ENCODE results near the gene KRT81. TPM values are rescaled to one million over a fixed set of nuclear protein-coding genes. Genes with fewer than 3 reads are reported as not detected.
"Not testable (repeated sequence)": the region's sequence is repeated elsewhere in the genome, so short reads cannot be mapped to it uniquely, and the experiment has no call there.

KRT81 gene
- total RNA-seq, 1 experiment from 2014 or later, result 10.8 TPM

DNA sequence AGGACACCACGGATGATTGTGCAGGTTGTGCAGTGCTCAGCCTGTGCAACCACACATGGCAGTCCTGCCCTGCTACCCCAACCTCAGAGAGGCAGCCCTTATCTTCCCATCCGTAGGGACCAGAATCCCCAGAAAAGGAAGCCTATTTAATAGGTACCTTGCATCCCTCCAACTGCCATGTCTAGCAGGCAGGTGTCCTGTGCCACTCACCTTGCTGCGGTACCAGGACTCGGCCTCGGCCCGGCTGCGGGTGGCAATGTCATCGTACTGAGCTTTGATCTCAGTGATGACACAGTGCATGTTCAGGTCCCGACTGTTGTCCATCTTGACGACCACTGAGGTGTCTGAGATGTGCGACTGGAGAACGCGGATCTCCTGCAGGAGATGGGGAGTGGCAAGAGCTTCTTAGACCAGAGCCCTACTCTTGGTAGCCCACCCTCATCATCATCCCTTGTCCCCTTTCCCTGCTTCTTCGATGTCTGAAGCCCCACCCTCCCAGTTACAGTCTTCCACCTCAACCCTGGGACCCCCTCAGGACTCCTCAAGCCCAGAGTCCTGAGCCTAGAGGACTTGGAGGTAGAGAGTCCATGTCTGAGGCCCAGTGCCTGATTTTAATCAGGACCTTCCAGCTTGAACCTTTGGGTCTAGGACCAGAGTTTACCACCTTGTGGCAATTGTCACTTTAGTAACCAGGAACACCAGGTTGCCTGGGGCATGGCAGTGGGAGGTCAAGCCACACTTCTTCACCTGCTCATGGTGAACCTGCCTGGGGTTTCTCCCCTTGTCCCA, 37.7 kb downstream of the KRT81 start:
- no peak for DNase-seq (ENCODE audit: low spot score)

DNA sequence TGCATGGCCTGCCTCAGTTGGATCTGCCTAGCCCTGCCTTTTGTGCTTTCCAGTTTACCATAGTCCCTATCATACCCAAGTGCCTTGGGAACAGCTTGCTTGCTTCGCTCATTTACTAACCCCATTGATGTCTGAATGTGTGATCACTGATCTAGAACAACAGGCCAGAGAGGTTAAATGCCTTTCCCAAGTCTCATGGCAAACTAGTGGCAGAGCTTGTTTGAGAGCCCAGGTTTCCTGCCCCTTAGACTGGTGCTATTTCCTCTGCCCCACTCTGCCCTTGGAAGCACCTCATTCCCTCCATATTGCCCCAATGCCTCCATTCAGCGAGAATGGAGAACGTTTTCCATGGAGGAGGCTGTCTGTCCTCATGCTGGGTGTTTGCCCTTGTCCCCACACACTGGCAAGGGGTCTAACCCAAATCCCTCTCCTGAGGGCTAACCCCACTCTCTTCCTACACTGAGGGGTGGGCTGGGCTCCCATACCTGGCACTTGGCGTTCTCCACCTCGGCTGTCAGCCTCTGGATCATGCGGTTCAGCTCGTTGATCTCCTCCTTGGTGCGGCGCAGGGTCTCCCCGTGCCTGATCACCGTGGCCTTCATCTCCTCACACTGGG, 38.5 kb downstream of the KRT81 start:
- no peak for DNase-seq (ENCODE audit: low spot score)

DNA sequence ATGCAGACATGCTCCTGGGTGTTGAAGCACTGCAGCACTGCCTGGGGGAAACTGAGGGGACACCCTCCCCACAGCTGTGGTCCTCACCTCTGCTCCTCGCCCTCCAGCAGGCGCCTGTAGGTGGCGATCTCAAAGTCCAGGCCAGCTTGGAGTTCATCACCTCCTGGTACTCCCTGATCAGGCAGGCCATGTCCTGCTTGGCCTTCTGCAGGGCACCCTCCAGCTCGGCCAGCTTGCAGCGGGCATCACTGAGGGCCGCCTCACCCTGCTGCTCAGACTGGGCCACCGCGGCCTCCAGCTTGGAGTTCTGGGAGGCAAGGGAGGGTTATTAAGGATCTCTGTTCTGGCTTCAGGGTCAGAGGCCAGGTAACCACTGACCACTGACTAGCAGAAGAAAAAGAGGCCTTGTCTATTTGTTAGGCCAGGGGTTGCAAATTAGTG, 39.1 kb downstream of the KRT81 start:
- DNase-seq (ENCODE audit: low spot score), result not testable (repeated sequence)

DNA sequence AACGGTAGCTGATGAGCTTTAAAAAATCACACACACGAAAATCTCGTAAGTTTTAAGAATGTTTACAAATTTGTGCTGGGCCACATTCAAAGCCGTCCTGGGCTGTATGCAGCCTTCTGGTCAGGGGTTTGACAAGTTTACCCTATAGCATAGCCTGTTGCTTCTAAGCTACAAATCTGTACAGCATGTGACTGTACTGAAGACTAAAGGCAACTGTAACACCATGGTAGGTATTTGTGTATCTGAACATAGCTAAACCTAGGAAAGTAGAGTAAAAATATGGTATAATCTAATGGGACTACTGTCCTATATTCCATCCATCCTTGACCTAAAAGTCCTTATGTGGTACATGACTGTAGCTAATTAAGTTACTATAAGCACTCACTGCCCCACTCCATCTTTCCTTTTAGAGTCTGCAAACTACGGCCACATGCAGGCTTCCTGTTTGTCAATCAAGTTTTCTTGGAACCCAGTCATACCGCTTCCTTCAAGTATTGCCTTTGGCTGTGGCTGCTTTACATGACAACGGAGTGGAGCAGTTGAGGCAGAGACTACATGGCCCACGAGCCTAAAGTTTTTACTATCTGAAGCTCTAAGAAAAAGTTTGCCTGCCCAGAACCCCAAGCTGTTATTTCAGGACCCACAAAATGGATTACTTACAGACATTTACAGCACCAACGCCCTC, 39.8 kb downstream of the KRT81 start:
- DNase-seq (ENCODE audit: low spot score), result no peak

DNA sequence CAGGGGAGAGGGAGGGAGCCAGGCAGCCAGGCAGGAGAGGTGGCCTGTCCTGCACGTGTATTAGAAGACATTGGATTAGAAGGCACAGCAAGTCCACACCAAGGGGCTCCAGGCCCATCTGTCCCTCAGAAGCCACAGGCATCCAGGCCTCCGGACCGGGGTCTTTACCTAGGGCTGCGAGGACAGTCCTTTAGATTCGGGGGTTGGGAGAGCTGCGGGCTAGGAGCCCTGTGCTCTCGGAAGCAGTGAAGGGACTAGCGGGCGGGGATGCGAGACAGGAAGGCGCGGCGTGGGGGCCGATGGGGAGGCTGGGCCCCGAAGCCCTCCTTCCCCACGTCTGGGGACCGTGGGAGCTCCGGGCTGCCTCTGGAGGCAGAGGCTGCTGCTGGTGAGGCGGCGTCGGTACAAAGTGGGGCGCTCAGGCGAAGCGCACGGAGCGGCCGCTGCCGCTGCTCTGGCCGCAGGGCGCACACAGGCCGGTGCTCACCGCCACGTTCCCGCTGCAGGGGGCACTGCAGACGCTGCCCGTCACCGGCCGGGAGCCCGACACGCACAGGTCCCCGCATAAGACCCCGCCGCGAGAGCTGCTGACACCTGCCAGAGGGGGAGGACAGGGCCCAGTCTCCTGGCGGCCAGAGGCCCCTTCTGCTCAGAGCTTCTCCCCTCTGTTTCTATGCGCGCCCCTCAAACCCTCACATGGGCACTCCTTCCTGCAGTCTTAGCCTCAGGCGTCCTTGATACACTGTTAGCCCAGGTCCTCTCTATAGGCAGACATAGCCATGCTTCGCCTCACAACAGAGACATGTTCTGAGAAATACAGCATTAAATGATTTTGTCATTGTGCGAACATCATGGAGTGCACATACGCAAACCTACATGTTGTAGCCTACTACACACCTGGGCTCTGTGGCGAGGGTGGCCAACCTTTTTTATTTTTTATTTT, 41.0 kb downstream of the KRT81 start:
- DNase-seq (ENCODE audit: low spot score), result no peak

DNA sequence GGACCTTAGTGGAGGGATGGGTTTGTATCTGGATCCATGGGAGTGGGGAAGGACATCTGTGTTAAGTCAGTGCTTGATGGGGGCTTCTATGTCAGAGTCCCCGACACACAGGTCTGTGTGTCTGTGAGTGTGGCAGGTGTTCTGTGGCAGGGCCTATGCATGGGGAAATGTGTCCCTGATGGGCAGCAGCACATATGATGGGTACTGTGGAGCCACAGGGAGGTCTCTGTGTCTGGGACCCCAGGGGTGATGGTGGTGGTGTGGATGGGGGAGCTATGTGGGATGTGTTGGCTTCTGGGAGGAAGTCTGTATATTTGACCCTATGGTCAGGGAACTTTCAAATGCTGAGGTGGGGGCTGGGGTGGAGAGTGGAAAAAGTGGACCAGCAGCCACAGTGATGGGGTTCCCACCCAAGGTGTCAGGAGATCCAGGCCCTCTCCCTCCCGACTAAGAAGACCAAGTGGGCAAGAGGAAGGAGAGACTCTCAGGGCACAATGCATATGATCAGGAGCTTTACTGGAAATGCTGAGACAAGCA, 41.8 kb downstream of the KRT81 start:
- DNase-seq (ENCODE audit: low spot score), result no peak

DNA sequence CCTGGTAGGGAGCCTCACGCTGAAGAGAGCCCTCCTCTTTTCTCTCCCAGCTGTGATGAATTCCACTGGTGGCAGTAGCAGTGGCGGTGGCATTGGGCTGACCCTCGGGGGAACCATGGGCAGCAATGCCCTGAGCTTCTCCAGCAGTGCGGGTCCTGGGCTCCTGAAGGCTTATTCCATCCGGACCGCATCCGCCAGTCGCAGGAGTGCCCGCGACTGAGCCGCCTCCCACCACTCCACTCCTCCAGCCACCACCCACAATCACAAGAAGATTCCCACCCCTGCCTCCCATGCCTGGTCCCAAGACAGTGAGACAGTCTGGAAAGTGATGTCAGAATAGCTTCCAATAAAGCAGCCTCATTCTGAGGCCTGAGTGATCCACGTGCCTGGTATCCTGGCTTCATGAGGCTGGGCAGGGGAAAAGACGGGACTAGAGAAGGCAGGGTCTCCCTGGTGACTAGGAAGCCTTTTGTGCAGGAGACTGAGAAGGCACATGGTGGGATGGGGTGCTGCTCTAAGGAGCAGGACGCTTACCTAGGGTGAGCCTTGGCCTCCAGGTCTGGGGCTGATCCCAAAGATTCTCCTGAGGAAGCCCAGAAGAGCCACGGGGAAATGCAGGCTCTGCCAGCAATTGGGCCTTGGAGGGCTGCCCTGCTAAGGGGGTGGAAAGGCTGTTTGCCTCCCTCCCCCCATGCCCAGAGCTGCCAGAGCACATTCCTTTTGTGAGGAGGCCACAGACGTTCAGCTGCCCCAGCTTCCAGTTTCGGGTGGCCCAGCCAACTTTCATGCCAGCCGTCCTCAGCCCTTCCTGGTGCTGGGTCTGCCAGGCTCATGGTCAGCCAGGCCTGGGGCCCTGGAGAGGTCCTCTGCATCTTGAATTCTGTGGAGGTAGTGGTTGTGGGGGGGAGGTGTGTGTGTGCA, 42.5 kb downstream of the KRT81 start:
- DNase-seq (ENCODE audit: low spot score), result no peak

DNA sequence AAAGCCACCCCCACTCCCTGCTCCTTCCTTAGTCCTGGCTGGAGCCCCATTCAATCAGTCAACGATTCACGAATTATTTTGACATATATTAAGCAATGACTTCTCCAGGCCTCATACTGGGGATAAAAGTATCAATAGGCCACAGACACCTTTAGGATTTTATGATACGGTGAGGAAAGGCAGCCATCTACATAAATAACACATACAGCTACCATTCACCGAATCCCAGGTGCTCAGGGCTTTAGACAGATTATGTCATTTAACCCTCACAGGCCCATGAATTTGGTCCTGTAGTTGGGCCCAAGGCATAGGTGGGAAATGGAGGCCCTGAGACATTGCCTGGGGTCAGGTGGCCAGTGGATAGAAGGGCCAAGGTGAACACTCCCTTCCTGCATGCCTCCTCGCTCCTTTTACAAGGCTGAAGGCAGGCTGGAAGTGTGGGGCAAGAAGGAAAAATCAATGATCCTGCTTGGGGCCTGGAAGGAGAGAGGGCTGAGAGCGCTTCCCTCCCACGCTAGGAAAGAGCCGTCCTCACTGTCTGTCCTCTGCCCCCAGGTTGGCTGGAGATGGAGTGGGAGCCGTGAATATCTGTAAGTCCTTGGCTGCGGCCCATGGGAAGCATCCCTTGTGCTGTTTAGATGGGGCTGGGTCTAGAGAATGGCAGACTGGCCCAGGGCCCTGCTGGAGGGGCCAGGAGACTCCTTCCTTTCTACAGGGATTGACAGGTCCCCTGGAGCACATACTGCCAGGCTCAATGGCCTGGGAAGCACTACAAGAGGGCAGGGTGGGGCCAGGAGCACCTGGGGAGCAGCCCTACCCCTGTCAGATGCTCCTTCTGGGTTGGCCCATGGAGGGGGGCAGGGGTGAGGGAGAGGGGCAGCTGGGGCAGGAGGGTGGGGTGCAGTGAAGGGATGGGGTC, 43.5 kb downstream of the KRT81 start:
- no peak for DNase-seq (ENCODE audit: low spot score)

DNA sequence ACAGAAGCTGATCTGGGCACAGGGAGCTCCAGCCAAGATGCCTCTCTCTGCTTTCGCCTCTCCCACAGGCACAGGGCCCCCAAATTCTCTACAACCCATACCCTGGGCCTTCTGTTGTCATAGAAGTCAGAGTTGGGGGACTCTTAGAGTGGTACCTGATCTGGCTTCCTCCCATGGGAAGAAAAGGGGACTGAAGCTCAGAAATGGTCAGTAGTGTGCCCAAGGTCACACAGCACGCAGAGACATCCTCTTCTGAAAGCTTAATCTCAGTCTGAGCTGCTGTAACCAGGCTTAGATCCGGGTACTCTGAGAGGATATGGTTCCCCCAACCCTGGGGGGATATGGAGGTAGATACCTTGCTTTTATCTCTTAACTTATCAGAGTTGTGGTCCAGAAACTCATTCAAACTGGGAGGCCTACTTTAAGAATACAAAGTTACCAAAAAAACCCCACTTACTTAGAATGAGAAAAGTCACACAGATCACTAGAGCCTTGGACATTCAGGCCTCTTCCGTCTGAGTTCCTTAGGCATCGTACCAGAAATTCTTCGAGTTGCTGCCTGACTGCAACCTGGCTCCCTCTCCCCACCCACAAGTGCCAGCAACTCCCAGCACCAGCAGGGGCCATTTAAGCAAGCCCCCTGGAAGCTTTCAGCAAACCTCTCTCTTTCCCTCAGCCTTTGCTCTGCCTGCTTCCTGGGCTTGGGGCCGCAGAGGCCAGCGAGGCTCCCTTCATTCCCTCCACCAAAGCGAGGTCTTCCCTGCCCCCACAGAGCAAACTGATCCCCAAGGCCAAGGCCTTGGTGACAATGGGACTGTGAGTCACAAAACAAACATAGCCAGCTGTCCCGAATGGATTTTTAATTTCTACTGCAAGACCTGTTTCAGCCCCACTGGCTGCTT, 44.4 kb downstream of the KRT81 start:
- peak; percentile 41 for DNase-seq (ENCODE audit: low spot score)

DNA sequence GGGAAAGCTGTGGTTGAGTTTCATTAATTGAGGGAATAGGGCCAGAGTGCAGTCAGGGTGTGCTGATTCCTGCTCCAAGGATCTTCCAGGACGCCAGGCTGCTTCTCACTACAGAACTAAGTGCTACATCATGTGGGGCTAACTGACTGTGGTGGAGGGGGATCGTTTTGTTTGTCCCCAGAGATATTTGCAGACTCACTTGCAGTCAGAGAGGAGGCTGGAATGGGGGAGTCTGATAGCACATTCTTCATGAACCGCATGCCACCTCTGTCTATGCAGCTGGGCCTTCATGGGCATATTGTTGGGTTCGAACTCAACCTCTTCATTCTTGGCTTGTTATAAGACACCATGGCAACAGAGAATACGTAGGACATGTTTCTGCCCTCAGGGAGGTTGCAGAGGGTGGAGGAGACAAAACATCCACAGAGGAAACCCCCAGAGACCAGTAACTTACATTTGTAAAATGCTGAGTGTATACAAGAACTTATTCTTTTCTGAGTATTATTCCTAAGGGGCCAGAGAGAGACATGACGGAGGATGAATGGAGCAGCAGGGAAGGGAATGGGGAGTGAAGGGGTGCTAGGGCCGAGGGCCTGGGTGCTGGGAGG, 45.3 kb downstream of the KRT81 start:
- no peak for DNase-seq (ENCODE audit: low spot score)

DNA sequence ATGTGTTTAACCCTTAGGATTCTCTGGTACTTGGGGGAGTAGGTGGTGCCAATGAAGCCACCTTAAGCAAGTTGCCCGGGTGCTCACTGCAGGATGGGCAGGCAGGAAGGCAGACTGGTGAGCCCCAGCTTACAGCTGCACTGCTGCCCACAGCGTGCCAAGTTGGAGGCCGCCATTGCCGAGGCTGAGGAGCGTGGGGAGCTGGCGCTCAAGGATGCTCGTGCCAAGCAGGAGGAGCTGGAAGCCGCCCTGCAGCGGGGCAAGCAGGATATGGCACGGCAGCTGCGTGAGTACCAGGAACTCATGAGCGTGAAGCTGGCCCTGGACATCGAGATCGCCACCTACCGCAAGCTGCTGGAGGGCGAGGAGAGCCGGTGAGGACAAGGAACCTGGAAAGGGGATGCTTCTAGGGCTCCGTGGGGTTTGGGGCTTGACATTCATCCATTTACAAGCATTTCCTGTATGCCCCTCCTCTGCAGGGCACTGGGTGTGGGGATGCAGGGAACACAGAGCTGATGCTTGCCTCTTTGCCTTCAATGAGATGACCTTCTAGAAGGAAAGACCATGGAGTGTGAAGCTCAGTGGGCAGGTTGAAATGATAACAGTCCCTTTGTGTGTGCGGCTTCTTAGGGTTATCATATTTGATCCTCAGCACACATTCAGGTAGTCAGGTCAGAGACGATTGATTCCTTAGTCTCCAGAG, 45.9 kb downstream of the KRT81 start:
- DNase-seq (ENCODE audit: low spot score), result no peak

DNA sequence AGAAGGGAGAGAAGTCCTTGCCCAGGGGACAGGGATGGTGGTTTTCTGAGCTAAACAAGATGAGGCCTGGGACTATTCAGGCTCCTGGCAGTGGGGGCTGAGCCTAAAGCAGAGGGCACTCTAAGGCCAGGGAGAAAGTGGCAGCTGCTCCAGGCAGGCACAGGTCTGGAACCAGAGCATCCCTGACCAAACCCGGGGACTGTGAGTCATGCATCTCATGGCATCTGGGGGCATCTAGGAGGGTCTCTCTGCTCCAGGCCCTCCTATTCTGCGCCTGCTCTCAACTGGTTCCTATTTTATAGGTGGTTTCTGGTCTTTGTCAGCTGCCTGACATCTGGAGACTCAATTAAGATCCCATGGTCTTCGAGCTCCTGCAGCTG, 46.7 kb downstream of the KRT81 start:
- no peak for DNase-seq (ENCODE audit: low spot score)

DNA sequence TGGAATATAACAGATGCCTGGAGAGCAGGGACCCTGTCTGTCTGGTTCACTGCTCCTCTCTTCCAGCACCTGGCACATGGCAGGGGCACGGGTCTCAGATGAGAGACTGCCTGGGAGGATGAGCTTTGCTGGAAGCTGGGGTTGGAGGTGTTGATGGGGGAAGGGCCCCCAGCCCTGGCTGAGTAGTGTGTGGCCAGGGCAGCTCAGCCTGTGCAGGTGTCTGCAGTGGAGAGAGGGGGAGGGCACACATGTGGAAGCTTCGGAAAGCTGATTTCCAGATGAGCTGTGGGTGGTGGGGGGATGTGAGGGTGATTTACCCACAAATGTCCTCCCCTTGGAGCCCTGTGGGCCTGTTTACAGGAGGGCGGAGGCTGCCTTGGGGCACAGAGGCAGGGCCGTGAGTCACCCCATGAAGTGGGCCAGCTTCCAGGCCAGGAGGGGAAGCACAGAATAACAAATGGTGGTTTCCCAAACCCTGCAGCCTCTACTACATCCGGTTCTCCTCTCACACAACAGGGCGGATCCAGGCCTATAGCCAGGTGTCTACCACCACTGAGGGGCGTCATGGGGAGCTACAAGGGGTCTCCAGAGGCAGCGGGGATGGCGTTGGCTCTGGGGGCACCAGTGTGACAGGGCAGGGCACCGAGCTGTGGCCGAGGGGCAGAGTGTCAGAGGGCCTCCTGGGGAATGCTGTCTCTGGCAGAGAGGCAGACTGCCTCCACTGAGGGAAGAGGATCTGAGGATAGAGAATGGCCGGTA, 47.3 kb downstream of the KRT81 start:
- peak; percentile 94 for DNase-seq (ENCODE audit: low spot score)

DNA sequence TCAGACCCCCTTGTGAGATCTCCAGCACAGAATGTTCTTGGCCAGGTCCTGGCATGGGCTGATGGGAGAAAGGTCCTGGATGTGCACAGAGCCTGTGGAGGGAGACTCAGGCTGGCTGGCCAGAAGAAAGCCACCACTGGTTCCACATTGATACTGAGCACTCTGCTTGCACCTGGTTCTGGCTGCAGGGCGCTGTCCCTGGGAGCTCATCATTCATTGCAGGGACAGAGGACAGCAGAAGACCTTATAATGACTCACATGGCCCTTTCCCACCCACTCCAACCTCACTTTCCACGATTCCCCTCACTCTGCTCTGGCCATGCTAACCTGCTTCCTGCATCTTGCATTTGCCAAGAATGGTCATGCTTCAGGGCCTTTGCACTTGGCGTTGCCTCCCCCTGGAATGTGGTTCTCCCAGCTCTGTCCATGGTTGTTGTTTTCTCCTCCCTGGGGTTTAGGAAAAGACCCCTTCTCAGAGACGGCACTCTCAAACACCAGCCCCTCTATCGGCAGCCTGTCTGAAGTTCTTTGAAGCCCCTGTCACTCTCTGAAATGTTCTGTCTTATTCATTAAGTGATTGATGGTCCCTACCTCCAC, 48.0 kb downstream of the KRT81 start:
- peak; percentile 60 for DNase-seq (ENCODE audit: low spot score)

DNA sequence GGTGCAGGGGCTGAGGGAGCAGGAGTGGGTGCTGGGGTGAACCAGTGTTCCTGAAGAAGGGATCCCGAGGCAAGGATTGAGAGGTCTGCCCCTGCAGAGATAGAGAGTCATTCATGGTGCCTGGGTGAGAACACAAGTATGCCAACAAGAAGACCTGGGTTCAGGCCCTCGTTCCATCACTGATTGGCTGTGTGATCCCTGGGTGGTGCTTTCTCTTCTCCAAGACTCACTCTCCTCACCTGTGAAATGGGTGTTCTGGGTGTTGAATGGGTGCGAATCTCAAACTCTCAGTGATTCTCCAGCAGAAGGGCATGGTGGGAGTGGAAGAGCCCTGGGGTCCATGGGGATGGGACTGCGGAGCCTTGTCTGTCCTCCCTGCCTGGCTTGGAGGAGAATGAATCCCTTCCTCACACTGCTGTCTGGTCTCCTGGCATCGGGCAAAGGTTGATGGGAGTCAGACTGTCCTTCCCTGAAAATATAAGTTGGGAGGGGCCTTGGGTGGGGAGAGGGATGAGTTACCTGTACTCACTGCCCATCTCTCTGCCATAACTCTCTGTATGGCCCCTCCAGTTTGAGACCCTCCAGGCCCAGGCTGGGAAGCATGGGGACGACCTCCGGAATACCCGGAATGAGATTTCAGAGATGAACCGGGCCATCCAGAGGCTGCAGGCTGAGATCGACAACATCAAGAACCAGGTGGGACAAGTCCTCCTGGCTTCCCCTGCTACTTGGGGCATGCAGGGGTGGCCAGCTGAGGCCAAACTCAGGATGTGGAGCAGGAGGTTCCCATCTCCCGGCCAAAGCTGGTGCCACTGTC, 48.7 kb downstream of the KRT81 start:
- no peak for DNase-seq (ENCODE audit: low spot score)
